Endothelial cell of umbilical vein (primary cell): ENCODE results near the gene MLF2.
A peak's percentile ranks its signal among the peaks of the same experiment; 100 is the strongest.

Experiments used
- CTCF ChIP-seq, 2 donors: IDR thresholded peaks; 1 replicate in 1 of 2; 2 replicates in 1 of 2; pipeline ENCODE4 v1.5.1; 2011; ENCODE audit warnings: low read length in 2 of 2, mild to moderate bottlenecking in 2 of 2, moderate library complexity in 2 of 2, control low read depth in 1 of 2, inconsistent platforms in 1 of 2, low read depth in 1 of 2; ENCODE audit not compliant: insufficient read depth in 1 of 2; ENCODE audit errors: extremely low read depth in 1 of 2
- FOS ChIP-seq: IDR thresholded peaks from 2 replicates; pipeline ENCODE4 v1.6.1; 2011; ENCODE audit warnings: mild to moderate bottlenecking, low read length, moderate library complexity, borderline replicate concordance; ENCODE audit not compliant: insufficient read depth
- MAX ChIP-seq: IDR thresholded peaks from 2 replicates; pipeline ENCODE4 v1.6.1; 2011; ENCODE audit not compliant: insufficient read depth, insufficient read length
- POLR2A ChIP-seq: IDR thresholded peaks from 2 replicates; pipeline ENCODE4 v1.6.1; 2012; ENCODE audit warnings: low read depth, mild to moderate bottlenecking, control low read depth, low read length

- TF ChIP-seq CTCF (IDR thresholded peaks at IDR 0.05; ENCODE audit: extremely low read depth in 1 of 2, insufficient read depth in 1 of 2, low read depth in 1 of 2, low read length in 2 of 2) (peak in 1 of 2 donors; percentile 98), MAX (no peak), FOS (no peak), POLR2A (peak; percentile 62)
Observed at GRCh38 chr12:6752921-6753771, at the start of gene MLF2.
